H1 (cell line): ENCODE data around the gene NR2F6. TPM values are rescaled to one million over a fixed set of nuclear protein-coding genes. Genes with fewer than 3 reads are reported as not detected.

ENCODE experiments used
- CTCF ChIA-PET: fragments of 300-600 bp; sonication (Branson Sonifier 250); formaldehyde crosslinking; loops from one replicate; lab custom pipeline; 2021; ENCODE audit not compliant: partially characterized antibody; lab: Charles Lee
- POLR2A ChIA-PET: fragments of 300-600 bp; sonication (Branson Sonifier 250); formaldehyde crosslinking; loops from one replicate; lab custom pipeline; 2021; ENCODE audit warnings: inconsistent platforms; ENCODE audit not compliant: partially characterized antibody; lab: Charles Lee
- DNase-seq, 2 experiments: peaks; one replicate each; pipeline versions ENCODE4 v3.0.0 to v3.0.0-alpha.2; 2010 to 2022; ENCODE audit warnings: low spot score in 2 of 2, low read depth in 1 of 2, mixed read lengths in 1 of 2
- FAIRE-seq: peaks from 2 replicates; lab custom pipeline; 2011; peaks lifted over from hg19 to GRCh38; lab: Jason Lieb, UNC
- H2AFZ ChIP-seq: 2 replicates; pipeline ENCODE4 v1.8.1; 2012; ENCODE audit warnings: low read length, inconsistent platforms
- H2AK5ac ChIP-seq: 2 replicates; pipeline ENCODE4 v1.6.1; 2013; ENCODE audit warnings: low read depth, low read length
- H2BK120ac ChIP-seq: replicated peaks from 2 replicates; pipeline ENCODE3; 2013; ENCODE audit warnings: low read depth, low read length, inconsistent platforms
- H2BK12ac ChIP-seq: 2 replicates; pipeline ENCODE4 v1.6.1; 2013; ENCODE audit warnings: low read depth, low read length
- H2BK15ac ChIP-seq: 2 replicates; pipeline ENCODE4 v1.6.1; 2013; ENCODE audit warnings: low read length
- H2BK20ac ChIP-seq: 2 replicates; pipeline ENCODE4 v1.6.1; 2013; ENCODE audit warnings: low read length
- H2BK5ac ChIP-seq: 2 replicates; pipeline ENCODE4 v1.6.1; 2013; ENCODE audit warnings: low read depth, low read length
- H3K14ac ChIP-seq: 2 replicates; pipeline ENCODE4 v1.6.1; 2013; ENCODE audit warnings: inconsistent platforms; ENCODE audit not compliant: insufficient read length
- H3K18ac ChIP-seq: 2 replicates; pipeline ENCODE4 v1.6.1; 2013; ENCODE audit warnings: low read length; ENCODE audit errors: extremely low read depth
- H3K23ac ChIP-seq: 2 replicates; pipeline ENCODE4 v1.6.1; 2013; ENCODE audit warnings: inconsistent platforms; ENCODE audit not compliant: insufficient read length
- H3K23me2 ChIP-seq: 2 replicates; pipeline ENCODE4 v1.6.1; 2013; ENCODE audit warnings: low read depth, low read length
- H3K27ac ChIP-seq: 2 replicates; pipeline ENCODE4 v1.6.1; 2011; ENCODE audit warnings: low read depth, low read length, inconsistent platforms
- H3K27me3 ChIP-seq, 4 experiments: replicated peaks in 1 of 4; 1 replicate in 1 of 4; 2 replicates in 3 of 4; pipeline versions ENCODE4 v1.6.1 to v1.8.1; 2011 to 2013; ENCODE audit warnings: low read length in 3 of 4, mild to moderate bottlenecking in 3 of 4, inconsistent platforms in 2 of 4, mixed read lengths in 2 of 4, moderate library complexity in 1 of 4; ENCODE audit not compliant: control insufficient read depth in 3 of 4, insufficient read depth in 3 of 4; ENCODE audit errors: extremely low read depth in 1 of 4
- H3K36me3 ChIP-seq, 4 experiments: 2 replicates each; pipeline versions ENCODE4 v1.6.1 to v1.8.1; 2011 to 2013; ENCODE audit warnings: mild to moderate bottlenecking in 4 of 4, low read length in 3 of 4, moderate library complexity in 2 of 4, control low read depth in 1 of 4, inconsistent platforms in 1 of 4; ENCODE audit not compliant: insufficient read depth in 4 of 4, control insufficient read depth in 2 of 4
- H3K4ac ChIP-seq: replicated peaks from 2 replicates; pipeline ENCODE3; 2013; ENCODE audit warnings: low read length, low read depth, mixed read lengths, inconsistent platforms; ENCODE audit not compliant: insufficient read length
- H3K4me1 ChIP-seq, 4 experiments: replicated peaks in 1 of 4; 1 replicate in 1 of 4; 2 replicates in 3 of 4; pipeline versions ENCODE4 v1.6.1 to v1.8.1; 2011 to 2013; ENCODE audit warnings: low read length in 3 of 4, inconsistent platforms in 2 of 4, mixed read lengths in 1 of 4; ENCODE audit not compliant: insufficient read depth in 4 of 4, control insufficient read depth in 3 of 4
- H3K4me2 ChIP-seq, 2 experiments: 2 replicates each; pipeline versions ENCODE4 v1.6.1 to v1.8.1; 2011 to 2013; ENCODE audit warnings: low read depth in 2 of 2, low read length in 2 of 2, control low read depth in 1 of 2, inconsistent platforms in 1 of 2, mild to moderate bottlenecking in 1 of 2; ENCODE audit not compliant: insufficient read depth in 1 of 2
- H3K4me3 ChIP-seq, 4 experiments: fragments of 200-600, 300-600 bp in 1 of 4; sonication (generic), shearing (Covaris generic), sonication (Bioruptor Twin) in 1 of 4; 2 replicates each; pipeline versions ENCODE4 v1.5.1 to v1.8.1; 2011 to 2016; ENCODE audit warnings: low read length in 4 of 4, low read depth in 3 of 4, control low read depth in 2 of 4, inconsistent platforms in 2 of 4, mild to moderate bottlenecking in 2 of 4, mixed read lengths in 1 of 4, moderate library complexity in 1 of 4; ENCODE audit not compliant: insufficient read depth in 2 of 4; ENCODE audit errors: extremely low read depth in 1 of 4
- H3K56ac ChIP-seq: replicated peaks from 2 replicates; pipeline ENCODE3; 2013; ENCODE audit warnings: low read depth, mild to moderate bottlenecking, mixed read lengths, low read length, inconsistent platforms; ENCODE audit not compliant: insufficient read length
- H3K79me1 ChIP-seq: 2 replicates; pipeline ENCODE4 v1.6.1; 2013; ENCODE audit warnings: low read depth, low read length, control low read depth
- H3K79me2 ChIP-seq, 2 experiments: 2 replicates each; pipeline versions ENCODE4 v1.6.1 to v1.8.1; 2012 to 2013; ENCODE audit warnings: low read length in 2 of 2, mild to moderate bottlenecking in 2 of 2, inconsistent platforms in 1 of 2; ENCODE audit not compliant: insufficient read depth in 2 of 2, control insufficient read depth in 1 of 2
- H3K9ac ChIP-seq, 4 experiments: replicated peaks in 1 of 4; 1 replicate in 1 of 4; 2 replicates in 3 of 4; pipeline versions ENCODE4 v1.6.1 to v1.8.1; 2011 to 2013; ENCODE audit warnings: low read depth in 3 of 4, low read length in 3 of 4, control low read depth in 2 of 4, mild to moderate bottlenecking in 2 of 4, moderate library complexity in 2 of 4, inconsistent platforms in 1 of 4; ENCODE audit errors: extremely low read depth in 1 of 4
- H3K9me3 ChIP-seq, 2 experiments: 2 replicates each; pipeline versions ENCODE4 v1.6.1 to v1.8.1; 2012 to 2013; ENCODE audit warnings: mild to moderate bottlenecking in 2 of 2, moderate library complexity in 2 of 2, control low read depth in 1 of 2, inconsistent platforms in 1 of 2, low read depth in 1 of 2, low read length in 1 of 2, mixed read lengths in 1 of 2; ENCODE audit not compliant: insufficient read depth in 2 of 2
- H4K20me1 ChIP-seq, 2 experiments: replicated peaks in 1 of 2; 2 replicates each; pipeline versions ENCODE3 to v1.8.1; 2011 to 2013; ENCODE audit warnings: inconsistent platforms in 2 of 2, low read length in 2 of 2, mild to moderate bottlenecking in 1 of 2; ENCODE audit not compliant: insufficient read depth in 2 of 2, control insufficient read depth in 1 of 2
- H4K5ac ChIP-seq: 2 replicates; pipeline ENCODE4 v1.6.1; 2013; ENCODE audit warnings: low read length, low read depth, mixed read lengths, inconsistent platforms; ENCODE audit not compliant: insufficient read length
- H4K8ac ChIP-seq: 2 replicates; pipeline ENCODE4 v1.8.0; 2013; ENCODE audit warnings: mild to moderate bottlenecking, moderate library complexity, low read length, inconsistent platforms; ENCODE audit not compliant: insufficient read depth; ENCODE audit errors: extremely low read depth
- H4K91ac ChIP-seq: replicated peaks from 2 replicates; pipeline ENCODE3; 2013; ENCODE audit warnings: low read length, mixed read lengths, inconsistent platforms; ENCODE audit not compliant: insufficient read length
- BRCA1 ChIP-seq: IDR thresholded peaks from 2 replicates; pipeline ENCODE4 v1.6.1; 2012; ENCODE audit warnings: low read depth, low read length, improper control_type of control experiment
- FOSL1 ChIP-seq: IDR thresholded peaks from 2 replicates; pipeline ENCODE4 v1.6.1; 2011; ENCODE audit warnings: mild to moderate bottlenecking, low read depth, low read length, moderate library complexity; ENCODE audit not compliant: insufficient read depth
- HDAC6 ChIP-seq: IDR thresholded peaks from one replicate; pipeline ENCODE4 v1.7.1; 2012; ENCODE audit warnings: low read depth, mild to moderate bottlenecking, inconsistent platforms, low read length, moderate library complexity
- MAFK ChIP-seq: IDR thresholded peaks from 2 replicates; pipeline ENCODE4 v1.6.1; 2012; ENCODE audit warnings: low read depth, mild to moderate bottlenecking, improper control_type of control experiment, low read length
- NANOG ChIP-seq: IDR thresholded peaks from 2 replicates; pipeline ENCODE4 v1.6.1; 2011; ENCODE audit warnings: low read length, low read depth, mild to moderate bottlenecking, inconsistent platforms; ENCODE audit not compliant: insufficient read depth, poor library complexity, severe bottlenecking
- POU5F1 ChIP-seq: IDR thresholded peaks from 2 replicates; pipeline ENCODE4 v1.6.1; 2011; ENCODE audit warnings: low read depth, mild to moderate bottlenecking, low read length, moderate library complexity
- RFX5 ChIP-seq: IDR thresholded peaks from 2 replicates; pipeline ENCODE4 v1.6.1; 2011; ENCODE audit warnings: low read depth, low read length, improper control_type of control experiment, borderline replicate concordance
- RXRA ChIP-seq: IDR thresholded peaks from 2 replicates; pipeline ENCODE4 v1.6.1; 2011; ENCODE audit warnings: low read depth, mild to moderate bottlenecking, low read length, moderate library complexity; ENCODE audit not compliant: insufficient read depth
- SUZ12 ChIP-seq: fragments of 200-600 bp; sonication (generic); IDR thresholded peaks from 2 replicates; pipeline ENCODE4 v1.6.1; 2012; ENCODE audit warnings: mild to moderate bottlenecking, inconsistent platforms, low read length, moderate library complexity, mixed read lengths
- TAF1 ChIP-seq: IDR thresholded peaks from 2 replicates; pipeline ENCODE4 v1.6.1; 2011; ENCODE audit warnings: mild to moderate bottlenecking, low read depth, low read length
- TEAD4 ChIP-seq: IDR thresholded peaks from 2 replicates; pipeline ENCODE4 v1.6.1; 2012; ENCODE audit warnings: low read depth, low read length, inconsistent platforms, mixed read lengths
- USF2 ChIP-seq: IDR thresholded peaks from 2 replicates; pipeline ENCODE4 v1.6.1; 2011; ENCODE audit warnings: low read length, improper control_type of control experiment
- ZNF274 ChIP-seq: IDR thresholded peaks from 2 replicates; pipeline ENCODE4 v1.7.0; 2012; ENCODE audit warnings: low read length, borderline replicate concordance; ENCODE audit errors: extremely low read depth
- WGBS, 2 experiments: shearing (Covaris generic) in 1 of 2; methylation state at CpG; one replicate each; pipeline versions ENCODE4 v1.1.6 to v1.1.7; 2013 to 2015; ENCODE audit warnings: low lambda C conversion rate in 2 of 2, mixed read lengths in 2 of 2, inconsistent platforms in 1 of 2, low coverage in 1 of 2, missing lambda C conversion rate in 1 of 2; ENCODE audit not compliant: insufficient replicate concordance in 2 of 2, insufficient coverage in 1 of 2, insufficient read length in 1 of 2; ENCODE audit errors: extremely low coverage in 1 of 2, missing lambda C conversion rate in 1 of 2; 5-methylcytosine and 5-hydroxymethylcytosine counted together
- polyA plus RNA-seq, 7 experiments: library from polyadenylated mRNA; depleted of rRNA in 3 of 7; stranded (reverse) in 5 of 7; unstranded in 2 of 7; fragments of >200 nt in 5 of 7; fragments of 200-250 nt in 2 of 7; gene quantifications; 1 replicate in 5 of 7; 2 replicates in 1 of 7; 4 replicates in 1 of 7; pipeline versions ENCODE4 v1.2.1 to v1.2.3, GENCODE V29; 2011 to 2013; ENCODE audit warnings: missing spikeins in 2 of 7, mixed read lengths in 2 of 7
- total RNA-seq: library from RNA; stranded (reverse); fragmentation: NEBNext Ultra II Directional; extraction: Animal tissue kit (Norgen Biotek cat#: 25700); gene quantifications from 2 replicates; pipeline ENCODE4 v1.2.1, GENCODE V29; 2021

NR2F6 gene
- total and polyA plus RNA-seq, 2 of the 8 experiments (the other 6 are each of a cell fraction or from before 2014, with no cell fraction given): 99.7 to 114 TPM

GRCh38 chr19:17232258-17232657, 13.5 kb downstream of the NR2F6 start:
- Histone ChIP-seq H3K79me2 (peaks cover 5 to 32% of the 10 kb centered on the region in 2 experiments; a peak in 3 of 4 replicates), H2AK5ac (no peak overlapping the region), H3K4me1 (peaks cover 3 to 15% (median 10%) of the 10 kb centered on the region in 4 experiments), H2BK20ac (no peak overlapping the region), H2BK120ac (no peak overlapping the region), H2AFZ (no peak overlapping the region), H3K14ac (no peak overlapping the region), H3K4me3 (no peak overlapping the region), H3K36me3 (peaks cover 4 to 34% (median 13%) of the 10 kb centered on the region in 4 experiments; a peak in 7 of 8 replicates), H3K9me3 (no peaks in the 10 kb centered on the region), H4K91ac (no peak overlapping the region), H3K4me2 (no peak overlapping the region), H3K79me1 (peaks cover 17% of the 10 kb centered on the region), H3K27ac (no peak overlapping the region), H4K8ac (no peak overlapping the region), H2BK12ac (no peak overlapping the region), H3K23ac (no peak overlapping the region), H2BK5ac (no peak overlapping the region), H2BK15ac (no peak overlapping the region), H3K4ac (no peak overlapping the region), H3K23me2 (peaks cover 4% of the 10 kb centered on the region; the same call in 1 of the 2 replicates), H3K9ac (no peak overlapping the region), H3K18ac (no peak overlapping the region), H4K5ac (no peak overlapping the region), H4K20me1 (peaks cover 9 to 19% of the 10 kb centered on the region in 2 experiments), H3K27me3 (no peaks in the 10 kb centered on the region), H3K56ac (no peak overlapping the region)
- ChIA-PET CTCF (interaction anchor here (0.8 to 1.2 kb wide), 3 partner anchors 11 to 51 kb away, joined by 3 read pairs; no protein-coding TSS in a partner anchor), POLR2A (interaction anchor here (0.6 to 12.3 kb wide), 6 partner anchors 11 to 193 kb away, joined by 3 to 118 read pairs (median 5); partner anchors contain the start of genes NR2F6 and USE1)
- FAIRE-seq: no peak
- no peak for DNase-seq
- WGBS, 2 experiments: 96% methylated on average over 25 of the region's 25 CpGs; no CpG with 5 or more reads in 1 of the 2 experiments
- TF ChIP-seq USF2 (no peak), RXRA (no peak), HDAC6 (no peak), ZNF274 (no peak), SUZ12 (no peak), MAFK (no peak), BRCA1 (no peak), NANOG (no peak), POU5F1 (no peak), TAF1 (no peak), FOSL1 (no peak), RFX5 (no peak), TEAD4 (no peak)
